ENCODE measurements around the gene OSTM1.

OSTM1 gene

GRCh38 chr6:108106261-108106660 lies 31.7 kb upstream of the OSTM1 start:
- H3K27ac ChIP-seq (ENCODE audit: low read depth in 2 of 2, low read length in 2 of 2) = no peak overlapping the region
- no peak overlapping the region for H3K4me3 ChIP-seq (ENCODE audit: low read length in 2 of 2)
- H3K9me3 ChIP-seq (ENCODE audit: control insufficient read depth in 2 of 2, low read length in 2 of 2) = no peaks in the 10 kb centered on the region
- H3K36me3 ChIP-seq (ENCODE audit: control insufficient read depth in 2 of 2, insufficient read depth in 2 of 2, low read length in 2 of 2) = no peaks in the 10 kb centered on the region
- no peak overlapping the region for H3K9ac ChIP-seq (ENCODE audit: low read depth in 1 of 2, low read length in 2 of 2)
- peaks cover 0 to 2% of the 10 kb centered on the region in 2 donors for H3K27me3 ChIP-seq (ENCODE audit: control insufficient read depth in 2 of 2, insufficient read depth in 2 of 2, low read length in 2 of 2)
- no peaks in the 10 kb centered on the region for H3K4me1 ChIP-seq (ENCODE audit: control insufficient read depth in 2 of 2, insufficient read depth in 2 of 2, low read length in 2 of 2)

DNA sequence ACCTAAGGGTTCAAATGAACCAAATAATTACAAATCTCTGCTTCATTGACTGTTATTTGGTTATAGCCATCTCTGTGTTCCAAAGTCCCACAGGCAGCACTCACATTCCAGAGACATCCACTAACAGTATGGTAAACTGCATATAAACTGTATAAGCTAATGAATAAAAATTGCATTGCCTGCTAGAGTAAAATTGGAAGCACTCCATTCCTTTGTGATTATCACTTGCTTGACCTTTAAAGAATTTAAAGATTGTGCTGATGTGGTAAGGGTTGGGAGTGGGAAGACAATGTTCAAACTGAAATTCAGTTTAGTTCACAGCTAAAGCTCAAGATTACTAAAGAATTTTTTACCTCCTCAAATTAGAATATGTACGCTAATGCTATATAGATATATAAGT lies 31.0 kb upstream of the OSTM1 start:
- Histone ChIP-seq H3K27ac (ENCODE audit: low read depth in 2 of 2, low read length in 2 of 2) (no peak overlapping the region), H3K9ac (ENCODE audit: low read depth in 1 of 2, low read length in 2 of 2) (no peak overlapping the region), H3K9me3 (ENCODE audit: control insufficient read depth in 2 of 2, low read length in 2 of 2) (no peaks in the 10 kb centered on the region), H3K27me3 (ENCODE audit: control insufficient read depth in 2 of 2, insufficient read depth in 2 of 2, low read length in 2 of 2) (no peaks in the 10 kb centered on the region), H3K4me3 (ENCODE audit: low read length in 2 of 2) (no peak overlapping the region), H3K4me1 (ENCODE audit: control insufficient read depth in 2 of 2, insufficient read depth in 2 of 2, low read length in 2 of 2) (no peaks in the 10 kb centered on the region), H3K36me3 (ENCODE audit: control insufficient read depth in 2 of 2, insufficient read depth in 2 of 2, low read length in 2 of 2) (no peaks in the 10 kb centered on the region)

DNA sequence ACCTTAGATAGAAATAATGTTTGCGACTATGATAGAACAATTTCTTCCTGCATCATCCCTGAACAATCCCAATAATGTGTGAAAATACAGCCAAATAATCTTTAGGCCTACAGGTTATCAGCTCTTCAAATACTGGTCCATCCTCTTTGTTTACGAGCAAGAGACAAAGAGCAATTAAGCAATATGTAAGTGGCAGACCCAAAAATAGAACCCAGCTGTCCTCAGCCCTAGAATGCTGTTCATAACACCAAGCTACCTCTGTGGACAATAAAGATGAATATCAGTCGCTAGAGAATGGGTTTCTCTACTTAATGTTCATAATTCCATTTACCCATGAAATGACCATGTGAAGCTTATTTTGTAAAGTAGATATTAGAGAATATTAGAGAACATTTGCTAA lies 28.4 kb upstream of the OSTM1 start:
- no peak overlapping the region for H3K27ac ChIP-seq (ENCODE audit: low read depth in 2 of 2, low read length in 2 of 2)
- H3K9me3 ChIP-seq (ENCODE audit: control insufficient read depth in 2 of 2, low read length in 2 of 2) = no peaks in the 10 kb centered on the region
- no peak overlapping the region for H3K9ac ChIP-seq (ENCODE audit: low read depth in 1 of 2, low read length in 2 of 2)
- H3K36me3 ChIP-seq (ENCODE audit: control insufficient read depth in 2 of 2, insufficient read depth in 2 of 2, low read length in 2 of 2) = no peaks in the 10 kb centered on the region
- no peak overlapping the region for H3K4me3 ChIP-seq (ENCODE audit: low read length in 2 of 2)
- no peaks in the 10 kb centered on the region for H3K27me3 ChIP-seq (ENCODE audit: control insufficient read depth in 2 of 2, insufficient read depth in 2 of 2, low read length in 2 of 2)
- no peaks in the 10 kb centered on the region for H3K4me1 ChIP-seq (ENCODE audit: control insufficient read depth in 2 of 2, insufficient read depth in 2 of 2, low read length in 2 of 2)

DNA sequence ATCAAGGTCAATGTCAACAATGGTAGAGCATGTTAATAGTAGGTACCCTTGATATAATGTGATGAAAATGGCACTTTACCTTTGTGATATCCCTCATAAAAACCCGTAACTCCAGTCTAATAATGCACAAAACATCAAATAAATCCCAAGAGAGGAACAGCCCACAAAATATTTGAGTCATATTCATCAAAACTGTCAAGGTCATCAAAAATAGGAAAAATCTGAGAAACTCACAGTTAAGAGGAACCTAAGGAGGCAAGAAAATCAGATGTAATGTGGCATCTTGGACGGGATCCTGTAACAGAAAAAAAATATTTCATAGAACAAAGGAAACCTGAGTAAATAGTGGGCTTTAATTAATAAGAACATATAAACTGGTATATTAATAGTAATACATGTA lies 25.5 kb upstream of the OSTM1 start:
- Histone ChIP-seq H3K4me3 (ENCODE audit: low read length in 2 of 2) (no peak overlapping the region), H3K9ac (ENCODE audit: low read depth in 1 of 2, low read length in 2 of 2) (no peak overlapping the region), H3K36me3 (ENCODE audit: control insufficient read depth in 2 of 2, insufficient read depth in 2 of 2, low read length in 2 of 2) (no peaks in the 10 kb centered on the region), H3K4me1 (ENCODE audit: control insufficient read depth in 2 of 2, insufficient read depth in 2 of 2, low read length in 2 of 2) (no peaks in the 10 kb centered on the region), H3K9me3 (ENCODE audit: control insufficient read depth in 2 of 2, low read length in 2 of 2) (no peaks in the 10 kb centered on the region), H3K27me3 (ENCODE audit: control insufficient read depth in 2 of 2, insufficient read depth in 2 of 2, low read length in 2 of 2) (no peaks in the 10 kb centered on the region), H3K27ac (ENCODE audit: low read depth in 2 of 2, low read length in 2 of 2) (no peak overlapping the region)

DNA sequence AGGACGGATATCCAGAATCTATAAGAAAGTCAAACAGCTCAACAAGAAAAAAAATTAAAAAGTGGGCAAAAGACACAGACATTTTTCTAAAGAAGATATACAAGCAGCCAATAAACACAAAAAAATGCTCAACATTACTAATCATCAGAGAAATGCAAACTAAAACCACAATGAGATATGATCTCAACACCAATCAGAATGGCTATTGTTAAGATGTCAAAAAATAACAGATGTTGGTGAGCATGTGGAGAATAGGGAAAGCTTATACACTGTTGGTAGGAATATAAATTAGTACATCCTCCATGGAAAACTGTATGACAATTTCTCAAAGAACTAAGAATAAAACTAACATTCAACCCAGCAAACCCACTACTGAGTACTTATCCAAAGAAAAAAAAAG lies 23.3 kb upstream of the OSTM1 start:
- Histone ChIP-seq H3K4me1 (ENCODE audit: control insufficient read depth in 2 of 2, insufficient read depth in 2 of 2, low read length in 2 of 2) (no peaks in the 10 kb centered on the region), H3K9me3 (ENCODE audit: control insufficient read depth in 2 of 2, low read length in 2 of 2) (no peaks in the 10 kb centered on the region), H3K27ac (ENCODE audit: low read depth in 2 of 2, low read length in 2 of 2) (no peak overlapping the region), H3K27me3 (ENCODE audit: control insufficient read depth in 2 of 2, insufficient read depth in 2 of 2, low read length in 2 of 2) (no peaks in the 10 kb centered on the region), H3K36me3 (ENCODE audit: control insufficient read depth in 2 of 2, insufficient read depth in 2 of 2, low read length in 2 of 2) (no peaks in the 10 kb centered on the region), H3K9ac (ENCODE audit: low read depth in 1 of 2, low read length in 2 of 2) (no peak overlapping the region), H3K4me3 (ENCODE audit: low read length in 2 of 2) (no peak overlapping the region)

GRCh38 chr6:108093781-108094300 lies 19.3 kb upstream of the OSTM1 start:
- no peaks in the 10 kb centered on the region for H3K9me3 ChIP-seq (ENCODE audit: control insufficient read depth in 2 of 2, low read length in 2 of 2)
- H3K27ac ChIP-seq (ENCODE audit: low read depth in 2 of 2, low read length in 2 of 2) = no peak overlapping the region
- H3K9ac ChIP-seq (ENCODE audit: low read depth in 1 of 2, low read length in 2 of 2) = no peak overlapping the region
- no peaks in the 10 kb centered on the region for H3K36me3 ChIP-seq (ENCODE audit: control insufficient read depth in 2 of 2, insufficient read depth in 2 of 2, low read length in 2 of 2)
- H3K27me3 ChIP-seq (ENCODE audit: control insufficient read depth in 2 of 2, insufficient read depth in 2 of 2, low read length in 2 of 2) = no peaks in the 10 kb centered on the region
- H3K4me1 ChIP-seq (ENCODE audit: control insufficient read depth in 2 of 2, insufficient read depth in 2 of 2, low read length in 2 of 2) = no peaks in the 10 kb centered on the region
- no peak overlapping the region for H3K4me3 ChIP-seq (ENCODE audit: low read length in 2 of 2)

DNA sequence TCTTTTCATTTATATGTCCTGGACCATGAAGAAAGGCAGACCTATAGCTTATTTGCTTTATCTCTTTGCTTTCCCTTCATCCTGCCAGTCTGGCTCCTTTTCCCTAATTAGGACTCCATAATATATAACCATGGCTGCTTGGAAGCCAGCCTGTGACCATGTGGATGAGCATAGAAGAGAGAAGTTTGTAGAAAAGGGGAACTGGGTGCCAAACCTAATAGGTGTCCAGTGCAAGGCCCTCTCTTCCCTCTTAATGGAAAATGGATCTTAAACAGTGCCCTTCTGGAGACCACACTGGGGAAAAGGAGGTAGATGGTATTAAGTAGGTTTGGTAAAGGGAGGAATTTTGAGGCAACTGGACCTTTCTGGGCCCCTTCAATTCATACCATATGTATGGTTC lies 16.7 kb upstream of the OSTM1 start:
- no peaks in the 10 kb centered on the region for H3K9me3 ChIP-seq (ENCODE audit: control insufficient read depth in 2 of 2, low read length in 2 of 2)
- no peak overlapping the region for H3K9ac ChIP-seq (ENCODE audit: low read depth in 1 of 2, low read length in 2 of 2)
- H3K4me1 ChIP-seq (ENCODE audit: control insufficient read depth in 2 of 2, insufficient read depth in 2 of 2, low read length in 2 of 2) = no peaks in the 10 kb centered on the region
- H3K36me3 ChIP-seq (ENCODE audit: control insufficient read depth in 2 of 2, insufficient read depth in 2 of 2, low read length in 2 of 2) = no peaks in the 10 kb centered on the region
- no peak overlapping the region for H3K4me3 ChIP-seq (ENCODE audit: low read length in 2 of 2)
- H3K27me3 ChIP-seq (ENCODE audit: control insufficient read depth in 2 of 2, insufficient read depth in 2 of 2, low read length in 2 of 2) = no peaks in the 10 kb centered on the region
- no peak overlapping the region for H3K27ac ChIP-seq (ENCODE audit: low read depth in 2 of 2, low read length in 2 of 2)

- H3K27me3 ChIP-seq (ENCODE audit: control insufficient read depth in 2 of 2, insufficient read depth in 2 of 2, low read length in 2 of 2) = no peaks in the 10 kb centered on the region
- H3K9ac ChIP-seq (ENCODE audit: low read depth in 1 of 2, low read length in 2 of 2) = no peak overlapping the region
- no peak overlapping the region for H3K4me3 ChIP-seq (ENCODE audit: low read length in 2 of 2)
- no peaks in the 10 kb centered on the region for H3K36me3 ChIP-seq (ENCODE audit: control insufficient read depth in 2 of 2, insufficient read depth in 2 of 2, low read length in 2 of 2)
- no peak overlapping the region for H3K27ac ChIP-seq (ENCODE audit: low read depth in 2 of 2, low read length in 2 of 2)
- no peaks in the 10 kb centered on the region for H3K4me1 ChIP-seq (ENCODE audit: control insufficient read depth in 2 of 2, insufficient read depth in 2 of 2, low read length in 2 of 2)
- no peaks in the 10 kb centered on the region for H3K9me3 ChIP-seq (ENCODE audit: control insufficient read depth in 2 of 2, low read length in 2 of 2)
These were observed 8.8 kb upstream of the OSTM1 start for GRCh38 chr6:108083349-108083748.

DNA sequence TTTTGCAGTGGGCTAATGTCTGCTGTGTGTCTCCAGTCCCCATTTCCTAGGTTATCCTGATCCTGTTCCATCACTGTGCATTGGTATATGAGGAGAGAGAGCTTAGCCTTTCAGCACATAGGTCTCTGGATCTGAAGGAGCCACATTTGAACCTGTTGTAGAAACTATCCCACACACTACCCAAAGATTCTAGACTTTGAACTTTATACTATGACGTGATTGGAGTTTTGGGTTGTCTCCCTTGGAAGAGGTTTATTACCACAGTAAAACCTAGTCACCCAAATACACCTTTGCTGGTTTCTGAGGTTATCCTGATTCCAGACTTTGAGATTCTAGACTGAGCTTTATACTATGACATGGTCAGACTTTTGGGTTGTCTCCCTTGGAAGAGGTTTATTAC lies 8.0 kb upstream of the OSTM1 start:
- H3K9ac ChIP-seq (ENCODE audit: low read depth in 1 of 2, low read length in 2 of 2) = no peak overlapping the region

DNA sequence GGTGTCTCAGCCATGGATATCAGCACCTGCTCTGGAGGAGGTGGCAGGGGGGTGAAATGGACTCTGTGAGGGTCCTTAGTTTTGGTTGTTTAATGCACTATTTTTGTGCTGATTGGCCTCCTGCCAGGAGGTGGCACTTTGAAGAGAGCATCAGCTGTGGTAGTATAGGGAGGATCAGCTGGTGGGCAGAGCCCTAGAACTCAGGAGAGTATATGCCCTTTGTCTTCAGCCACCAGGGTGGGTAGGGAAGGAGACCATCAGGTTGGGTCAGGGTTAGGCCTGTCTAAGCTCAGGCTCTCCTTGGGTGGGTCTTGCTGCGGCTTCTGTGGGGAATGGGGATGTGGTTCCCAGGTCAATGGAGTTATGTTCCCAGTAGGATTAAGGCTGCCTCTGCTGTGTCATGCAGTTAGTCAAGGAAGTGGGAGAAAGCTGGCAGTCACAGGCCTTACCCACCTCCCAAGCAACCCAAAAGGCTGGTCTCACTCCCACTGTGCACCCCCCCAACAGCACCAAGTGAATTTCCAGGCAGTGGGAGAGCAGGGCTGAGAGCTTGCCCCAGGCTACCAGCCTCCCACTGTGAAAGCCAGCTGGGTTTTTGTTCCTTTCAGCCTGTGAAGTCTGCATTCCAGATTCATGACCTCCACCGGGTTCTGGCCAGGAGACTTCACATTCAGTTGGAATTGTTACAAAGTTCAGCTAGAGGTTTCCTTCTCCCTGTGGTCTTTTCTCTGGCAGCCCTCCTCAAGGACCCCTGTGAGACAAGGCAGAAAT lies 5.7 kb upstream of the OSTM1 start:
- Histone ChIP-seq H3K9ac (ENCODE audit: low read depth in 1 of 2, low read length in 2 of 2) (no peak overlapping the region), H3K4me1 (ENCODE audit: control insufficient read depth in 2 of 2, insufficient read depth in 2 of 2, low read length in 2 of 2) (peaks cover 0 to under 1% of the 10 kb centered on the region in 2 donors), H3K36me3 (ENCODE audit: control insufficient read depth in 2 of 2, insufficient read depth in 2 of 2, low read length in 2 of 2) (no peaks in the 10 kb centered on the region), H3K4me3 (ENCODE audit: low read length in 2 of 2) (no peak overlapping the region), H3K27me3 (ENCODE audit: control insufficient read depth in 2 of 2, insufficient read depth in 2 of 2, low read length in 2 of 2) (no peaks in the 10 kb centered on the region), H3K27ac (ENCODE audit: low read depth in 2 of 2, low read length in 2 of 2) (no peak overlapping the region), H3K9me3 (ENCODE audit: control insufficient read depth in 2 of 2, low read length in 2 of 2) (no peaks in the 10 kb centered on the region)

More for the DNA sequence above, 8.0 kb upstream of the OSTM1 start:
- Histone ChIP-seq H3K27me3 (ENCODE audit: control insufficient read depth in 2 of 2, insufficient read depth in 2 of 2, low read length in 2 of 2) (no peaks in the 10 kb centered on the region), H3K36me3 (ENCODE audit: control insufficient read depth in 2 of 2, insufficient read depth in 2 of 2, low read length in 2 of 2) (no peaks in the 10 kb centered on the region), H3K4me3 (ENCODE audit: low read length in 2 of 2) (no peak overlapping the region), H3K27ac (ENCODE audit: low read depth in 2 of 2, low read length in 2 of 2) (no peak overlapping the region), H3K9me3 (ENCODE audit: control insufficient read depth in 2 of 2, low read length in 2 of 2) (no peaks in the 10 kb centered on the region), H3K4me1 (ENCODE audit: control insufficient read depth in 2 of 2, insufficient read depth in 2 of 2, low read length in 2 of 2) (no peaks in the 10 kb centered on the region)

All from mucosa of rectum (tissue), 2 donors.